ENCODE measurements around the gene EFNA4. TPM values are rescaled to one million over a fixed set of nuclear protein-coding genes. Genes with fewer than 3 reads are reported as not detected.
A peak's percentile ranks its signal among the peaks of the same experiment; 100 is the strongest.

The EFNA4 gene
- total and polyA plus RNA-seq, 7 donors: 0.39 to 1.3 (median 0.83) TPM

DNA sequence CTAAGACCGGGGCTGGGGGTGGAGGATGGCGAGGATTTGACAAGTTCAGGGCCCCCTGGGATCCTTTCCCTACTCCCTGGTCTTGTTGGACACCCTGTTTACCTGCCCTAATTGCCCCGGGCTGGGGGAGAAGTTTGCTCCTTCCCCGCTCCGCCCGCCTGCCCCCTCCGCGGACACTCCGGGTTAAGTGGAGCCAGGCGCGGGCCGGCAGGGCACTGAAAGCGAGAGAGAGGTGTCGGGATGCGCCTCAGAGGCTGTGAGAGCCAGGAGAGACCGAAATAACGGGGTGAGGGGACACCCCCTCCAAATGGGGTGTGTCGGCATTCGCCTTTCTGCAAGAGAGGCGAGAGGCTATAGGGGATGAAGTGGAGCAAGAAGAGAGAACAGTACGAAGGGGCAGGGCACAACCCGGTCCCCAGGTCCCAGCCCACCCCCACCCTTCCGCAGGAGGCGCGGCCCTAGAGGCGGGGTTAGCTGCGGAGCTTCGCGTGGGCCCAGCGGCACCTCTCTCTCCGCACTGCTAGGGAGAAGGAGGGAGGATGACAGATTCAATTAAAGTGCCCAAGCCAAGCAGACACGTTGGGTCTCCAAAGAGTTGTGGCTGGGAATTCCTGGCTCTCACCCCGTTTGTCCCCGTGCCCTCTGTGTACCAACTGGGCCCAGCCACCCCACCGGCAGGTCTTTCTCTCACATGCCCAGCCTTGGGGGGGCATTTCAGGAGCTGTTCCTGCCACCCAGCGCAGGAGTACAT is 18.9 kb downstream of the EFNA4 start:
- H3K36me3 ChIP-seq (ENCODE audit: insufficient read depth in 1 of 2, low read depth in 1 of 2): no peaks in the 10 kb centered on the region
- H3K9me3 ChIP-seq: no peaks in the 10 kb centered on the region
- H3K4me1 ChIP-seq: peaks cover 28% of the 10 kb centered on the region
- ATAC-seq: no peak
- peak overlapping the region; percentile 64 for H3K4me3 ChIP-seq
- H3K27me3 ChIP-seq (ENCODE audit: insufficient read depth in 3 of 3, low read length in 2 of 3): peaks cover 0 to 53% (median 27%) of the 10 kb centered on the region in 3 donors
- no peak overlapping the region for H3K27ac ChIP-seq
- intact Hi-C loops (cut with DNase I): loop anchor here (5.0 kb wide), 2 partner anchors 40 to 110 kb away; partner anchors contain the start of genes CKS1B (in 1 of the 2) and SHC1 (in 1 of the 2)
- 7 to 11% (median 9%) methylated on average over 34 to 36 of the region's 36 CpGs for WGBS, 3 donors
- TF ChIP-seq, protein P1, sequence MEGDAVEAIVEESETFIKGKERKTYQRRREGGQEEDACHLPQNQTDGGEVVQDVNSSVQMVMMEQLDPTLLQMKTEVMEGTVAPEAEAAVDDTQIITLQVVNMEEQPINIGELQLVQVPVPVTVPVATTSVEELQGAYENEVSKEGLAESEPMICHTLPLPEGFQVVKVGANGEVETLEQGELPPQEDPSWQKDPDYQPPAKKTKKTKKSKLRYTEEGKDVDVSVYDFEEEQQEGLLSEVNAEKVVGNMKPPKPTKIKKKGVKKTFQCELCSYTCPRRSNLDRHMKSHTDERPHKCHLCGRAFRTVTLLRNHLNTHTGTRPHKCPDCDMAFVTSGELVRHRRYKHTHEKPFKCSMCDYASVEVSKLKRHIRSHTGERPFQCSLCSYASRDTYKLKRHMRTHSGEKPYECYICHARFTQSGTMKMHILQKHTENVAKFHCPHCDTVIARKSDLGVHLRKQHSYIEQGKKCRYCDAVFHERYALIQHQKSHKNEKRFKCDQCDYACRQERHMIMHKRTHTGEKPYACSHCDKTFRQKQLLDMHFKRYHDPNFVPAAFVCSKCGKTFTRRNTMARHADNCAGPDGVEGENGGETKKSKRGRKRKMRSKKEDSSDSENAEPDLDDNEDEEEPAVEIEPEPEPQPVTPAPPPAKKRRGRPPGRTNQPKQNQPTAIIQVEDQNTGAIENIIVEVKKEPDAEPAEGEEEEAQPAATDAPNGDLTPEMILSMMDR (IDR thresholded peaks at IDR 0.05): no peak
- no peak for DNase-seq

DNA sequence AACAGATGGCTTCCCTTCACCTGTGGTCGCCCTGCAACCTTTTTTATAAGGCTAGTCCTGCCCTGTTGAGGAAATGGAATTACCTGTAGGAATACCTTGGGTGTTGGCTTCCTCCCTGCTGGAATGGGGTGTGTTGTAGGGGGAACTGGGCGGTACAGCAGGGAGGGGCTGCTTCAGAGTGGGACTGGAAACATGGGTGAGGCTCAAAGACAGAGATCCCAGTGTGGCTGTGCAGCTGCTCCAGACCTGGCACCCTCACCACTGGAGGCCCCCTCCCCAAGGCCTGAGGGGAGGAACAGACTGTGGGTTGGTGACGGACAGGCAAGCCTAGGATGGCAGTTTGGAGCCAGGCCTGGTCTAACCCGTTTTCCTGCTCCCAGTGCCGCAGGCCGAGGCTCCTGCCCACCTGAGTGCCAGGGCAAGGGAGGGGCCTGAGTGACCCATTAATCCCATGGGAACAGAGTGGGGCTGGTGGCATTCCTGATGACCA is 19.6 kb downstream of the EFNA4 start:
- Histone ChIP-seq H3K27me3 (ENCODE audit: insufficient read depth in 3 of 3, low read length in 2 of 3) (peaks cover 0 to 53% (median 27%) of the 10 kb centered on the region in 3 donors), H3K9me3 (no peaks in the 10 kb centered on the region), H3K4me1 (peaks cover 28% of the 10 kb centered on the region), H3K27ac (no peak overlapping the region), H3K4me3 (no peak overlapping the region), H3K36me3 (ENCODE audit: insufficient read depth in 1 of 2, low read depth in 1 of 2) (no peaks in the 10 kb centered on the region)
- ATAC-seq (no peak), DNase-seq (no peak)
- intact Hi-C loops (cut with DNase I): loop anchor here (5.0 kb wide), 2 partner anchors 41 to 111 kb away; partner anchors contain the start of genes CKS1B (in 1 of the 2) and SHC1 (in 1 of the 2)
- TF ChIP-seq, protein P1 (IDR thresholded peaks at IDR 0.05): no peak
- 64 to 76% (median 68%) methylated on average over 6 of the region's 6 CpGs for WGBS, 3 donors

DNA sequence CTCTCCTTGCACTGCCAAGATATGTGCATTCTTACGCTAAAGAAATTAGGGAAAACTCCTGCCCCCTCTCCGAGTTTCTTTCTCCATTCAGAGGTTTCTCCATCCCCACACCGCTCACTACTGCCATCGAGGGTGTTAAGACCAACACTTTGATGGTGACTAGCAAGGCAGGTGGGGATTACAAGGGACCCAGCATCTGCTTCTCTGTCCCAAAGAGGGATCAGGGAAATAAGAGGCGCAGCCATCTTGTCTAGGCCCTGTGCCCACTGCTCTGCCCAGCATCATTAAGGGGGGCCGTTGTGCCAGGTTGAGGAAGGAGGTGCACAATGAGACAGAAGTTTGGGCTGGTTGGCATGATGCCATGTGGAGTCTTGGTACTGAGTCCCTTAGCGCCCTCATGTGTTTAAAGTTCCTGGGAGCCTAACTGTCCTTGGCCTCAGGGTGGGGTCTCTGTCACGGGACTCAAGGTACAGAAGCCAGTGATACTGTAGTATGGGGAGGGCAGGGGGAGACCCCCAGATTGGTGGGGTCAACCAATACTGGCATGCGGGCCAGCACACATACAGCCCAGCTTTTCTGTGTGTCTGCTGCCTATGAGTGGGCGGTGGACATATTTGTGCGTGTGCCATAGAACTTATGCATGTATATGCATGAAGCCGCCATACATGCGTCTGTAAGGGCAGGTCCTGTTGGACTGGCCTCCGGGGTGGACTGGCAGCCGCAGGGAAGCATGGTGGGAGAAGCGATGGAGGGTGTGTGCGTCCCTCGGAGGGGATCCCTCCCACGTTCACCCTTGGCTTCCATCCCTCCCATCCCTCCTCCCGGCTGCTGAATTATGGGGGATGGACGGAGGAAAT is 20.6 kb downstream of the EFNA4 start:
- WGBS, 3 donors: 29 to 33% (median 30%) methylated on average over 21 of the region's 21 CpGs
- H3K9me3 ChIP-seq: no peaks in the 10 kb centered on the region
- H3K27me3 ChIP-seq (ENCODE audit: insufficient read depth in 3 of 3, low read length in 2 of 3): peaks cover 0 to 49% (median 27%) of the 10 kb centered on the region in 3 donors
- H3K27ac ChIP-seq: no peak overlapping the region
- peak overlapping the region; percentile 69 for H3K4me3 ChIP-seq
- intact Hi-C loops (cut with DNase I): loop anchor here (1.0 to 5.0 kb wide), 4 partner anchors 22 to 112 kb away; partner anchors contain the start of genes CKS1B (in 1 of the 2) and SHC1 (in 1 of the 2)
- TF ChIP-seq, protein P1 (IDR thresholded peaks at IDR 0.05): no peak
- ATAC-seq (peak in 2 of 4 donors; percentile 0), DNase-seq (no peak)
- no peaks in the 10 kb centered on the region for H3K36me3 ChIP-seq (ENCODE audit: insufficient read depth in 1 of 2, low read depth in 1 of 2)
- peaks cover 28% of the 10 kb centered on the region for H3K4me1 ChIP-seq

DNA sequence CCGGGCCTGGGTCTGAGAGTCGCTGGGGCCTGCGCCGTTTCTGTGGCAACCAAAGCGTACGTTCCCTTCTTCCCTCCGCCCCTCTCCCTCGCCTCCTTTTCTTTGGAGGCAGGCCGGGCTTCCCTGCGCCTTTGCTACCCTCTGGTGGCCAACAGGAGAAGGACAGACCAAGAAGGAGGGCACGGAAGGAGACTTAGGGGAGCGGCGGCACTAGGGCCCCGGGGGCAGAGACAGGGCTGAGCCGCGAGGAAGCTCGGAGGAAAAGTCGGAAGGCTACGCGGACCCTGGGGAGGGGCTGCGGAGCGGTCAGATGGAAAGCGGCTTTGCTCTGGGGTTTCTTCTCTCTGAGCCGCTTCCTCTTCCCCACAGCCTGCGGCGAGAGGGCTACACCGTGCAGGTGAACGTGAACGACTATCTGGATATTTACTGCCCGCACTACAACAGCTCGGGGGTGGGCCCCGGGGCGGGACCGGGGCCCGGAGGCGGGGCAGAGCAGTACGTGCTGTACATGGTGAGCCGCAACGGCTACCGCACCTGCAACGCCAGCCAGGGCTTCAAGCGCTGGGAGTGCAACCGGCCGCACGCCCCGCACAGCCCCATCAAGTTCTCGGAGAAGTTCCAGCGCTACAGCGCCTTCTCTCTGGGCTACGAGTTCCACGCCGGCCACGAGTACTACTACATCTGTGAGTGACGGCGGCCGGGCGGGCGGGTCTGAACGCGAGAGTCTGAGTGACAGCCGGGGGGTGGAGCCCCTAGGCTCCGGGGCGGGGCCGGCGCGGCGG is 21.4 kb downstream of the EFNA4 start:
- H3K4me1 ChIP-seq: peaks cover 22% of the 10 kb centered on the region
- intact Hi-C loops (cut with DNase I): loop anchor here (1.0 to 5.0 kb wide), 4 partner anchors 23 to 113 kb away; partner anchors contain the start of genes CKS1B (in 1 of the 2) and SHC1 (in 1 of the 2)
- WGBS, 3 donors: 1% methylated on average over 49 to 67 of the region's 67 CpGs
- peaks cover 0 to 41% (median 21%) of the 10 kb centered on the region in 3 donors for H3K27me3 ChIP-seq (ENCODE audit: insufficient read depth in 3 of 3, low read length in 2 of 3)
- H3K9me3 ChIP-seq: no peaks in the 10 kb centered on the region
- peak overlapping the region; percentile 69 for H3K4me3 ChIP-seq
- DNase-seq (peak; percentile 93 to 95), ATAC-seq (peak; percentile 88 to 92 (median 89))
- H3K36me3 ChIP-seq (ENCODE audit: insufficient read depth in 1 of 2, low read depth in 1 of 2): no peaks in the 10 kb centered on the region
- TF ChIP-seq, protein P1 (IDR thresholded peaks at IDR 0.05): peak; percentile 92
- H3K27ac ChIP-seq: peak overlapping the region; percentile 92

All from psoas muscle (tissue), 8 donors.